ENCODE results near the gene RAPGEF4. TPM values are rescaled to one million over a fixed set of nuclear protein-coding genes. Genes with fewer than 3 reads are reported as not detected.

Gene RAPGEF4
- total RNA-seq, 1 experiment from 2014 or later, result 0.98 TPM

- H3K36me3 ChIP-seq (ENCODE audit: control insufficient read depth, insufficient read depth, low read length), result no peaks in the 10 kb centered on the region
- DNase-seq, result no peak
- Mint-ChIP-seq H3K36me3 (ENCODE audit: insufficient read depth, unreplicated experiment) (no peaks in the 10 kb centered on the region), H3K4me1 (ENCODE audit: low read depth, unreplicated experiment) (peaks cover 24% of the 10 kb centered on the region), H3K9me3 (ENCODE audit: unreplicated experiment) (no peaks in the 10 kb centered on the region), H3K27ac (ENCODE audit: unreplicated experiment) (no peak overlapping the region), H3K4me3 (ENCODE audit: unreplicated experiment) (no peak overlapping the region), H3K27me3 (ENCODE audit: insufficient read depth, unreplicated experiment) (no peaks in the 10 kb centered on the region)
- no peak overlapping the region for H3K4me3 ChIP-seq (ENCODE audit: low read depth, low read length)
- ChIA-PET CTCF (no interaction called here), POLR2A (no interaction called here)
- intact Hi-C loops (cut with micrococcal nuclease; ENCODE audit: unreplicated experiment), result no loop called here
- TF ChIP-seq, protein P1, sequence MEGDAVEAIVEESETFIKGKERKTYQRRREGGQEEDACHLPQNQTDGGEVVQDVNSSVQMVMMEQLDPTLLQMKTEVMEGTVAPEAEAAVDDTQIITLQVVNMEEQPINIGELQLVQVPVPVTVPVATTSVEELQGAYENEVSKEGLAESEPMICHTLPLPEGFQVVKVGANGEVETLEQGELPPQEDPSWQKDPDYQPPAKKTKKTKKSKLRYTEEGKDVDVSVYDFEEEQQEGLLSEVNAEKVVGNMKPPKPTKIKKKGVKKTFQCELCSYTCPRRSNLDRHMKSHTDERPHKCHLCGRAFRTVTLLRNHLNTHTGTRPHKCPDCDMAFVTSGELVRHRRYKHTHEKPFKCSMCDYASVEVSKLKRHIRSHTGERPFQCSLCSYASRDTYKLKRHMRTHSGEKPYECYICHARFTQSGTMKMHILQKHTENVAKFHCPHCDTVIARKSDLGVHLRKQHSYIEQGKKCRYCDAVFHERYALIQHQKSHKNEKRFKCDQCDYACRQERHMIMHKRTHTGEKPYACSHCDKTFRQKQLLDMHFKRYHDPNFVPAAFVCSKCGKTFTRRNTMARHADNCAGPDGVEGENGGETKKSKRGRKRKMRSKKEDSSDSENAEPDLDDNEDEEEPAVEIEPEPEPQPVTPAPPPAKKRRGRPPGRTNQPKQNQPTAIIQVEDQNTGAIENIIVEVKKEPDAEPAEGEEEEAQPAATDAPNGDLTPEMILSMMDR (IDR thresholded peaks at IDR 0.05; ENCODE audit: insufficient read depth in 1 of 2, low read depth in 1 of 2, low read length in 1 of 2, severe bottlenecking in 1 of 2, unreplicated experiment in 1 of 2), result no peak
- H3K27me3 ChIP-seq (replicated peaks; ENCODE audit: control insufficient read depth, insufficient read depth, low read length), result no peaks in the 10 kb centered on the region
- no TSS peak for BruUV-seq (replicated peaks)
- no peaks in the 10 kb centered on the region; the same call in 1 of the 2 replicates for H3K4me1 ChIP-seq
- H3K9me3 ChIP-seq, result no peaks in the 10 kb centered on the region
These were observed 305.1 kb downstream of the RAPGEF4 start for GRCh38 chr2:173040729-173041128.

GRCh38 chr2:173043476-173043875 is 307.8 kb downstream of the RAPGEF4 start:
- no peak overlapping the region for H3K4me3 Mint-ChIP-seq (ENCODE audit: unreplicated experiment)
- no peaks in the 10 kb centered on the region for H3K27me3 Mint-ChIP-seq (ENCODE audit: insufficient read depth, unreplicated experiment)
- Histone ChIP-seq H3K9me3 (no peaks in the 10 kb centered on the region), H3K4me1 (peaks cover 7% of the 10 kb centered on the region), H3K36me3 (ENCODE audit: control insufficient read depth, insufficient read depth, low read length) (no peaks in the 10 kb centered on the region), H3K27me3 (replicated peaks; ENCODE audit: control insufficient read depth, insufficient read depth, low read length) (no peaks in the 10 kb centered on the region), H3K4me3 (ENCODE audit: low read depth, low read length) (no peak overlapping the region)
- TF ChIP-seq, protein P1 (IDR thresholded peaks at IDR 0.05; ENCODE audit: insufficient read depth in 1 of 2, low read depth in 1 of 2, low read length in 1 of 2, severe bottlenecking in 1 of 2, unreplicated experiment in 1 of 2), result no peak
- H3K27ac Mint-ChIP-seq (ENCODE audit: unreplicated experiment), result no peak overlapping the region
- no peak for DNase-seq
- H3K9me3 Mint-ChIP-seq (ENCODE audit: unreplicated experiment), result no peaks in the 10 kb centered on the region
- no peaks in the 10 kb centered on the region for H3K36me3 Mint-ChIP-seq (ENCODE audit: insufficient read depth, unreplicated experiment)
- BruUV-seq (replicated peaks), result no TSS peak
- intact Hi-C loops (cut with micrococcal nuclease; ENCODE audit: unreplicated experiment), result no loop called here
- ChIA-PET POLR2A (no interaction called here), CTCF (no interaction called here)
- H3K4me1 Mint-ChIP-seq (ENCODE audit: low read depth, unreplicated experiment), result peaks cover 21% of the 10 kb centered on the region

- Histone ChIP-seq H3K36me3 (ENCODE audit: control insufficient read depth, insufficient read depth, low read length) (no peaks in the 10 kb centered on the region), H3K27me3 (replicated peaks; ENCODE audit: control insufficient read depth, insufficient read depth, low read length) (no peaks in the 10 kb centered on the region), H3K9me3 (no peaks in the 10 kb centered on the region), H3K4me1 (peaks cover 13% of the 10 kb centered on the region), H3K4me3 (ENCODE audit: low read depth, low read length) (no peak overlapping the region)
- POLR2A ChIA-PET, result interaction anchor here (0.6 kb wide), 1 partner anchor 30 kb away, joined by 7 read pairs; no protein-coding TSS in a partner anchor
- no peak for DNase-seq
- no peak overlapping the region for H3K4me3 Mint-ChIP-seq (ENCODE audit: unreplicated experiment)
- H3K27ac Mint-ChIP-seq (ENCODE audit: unreplicated experiment), result no peak overlapping the region
- H3K4me1 Mint-ChIP-seq (ENCODE audit: low read depth, unreplicated experiment), result peaks cover 24% of the 10 kb centered on the region
- TF ChIP-seq, protein P1 (IDR thresholded peaks at IDR 0.05; ENCODE audit: insufficient read depth in 1 of 2, low read depth in 1 of 2, low read length in 1 of 2, severe bottlenecking in 1 of 2, unreplicated experiment in 1 of 2), result no peak
- intact Hi-C loops (cut with micrococcal nuclease; ENCODE audit: unreplicated experiment), result no loop called here
- no peaks in the 10 kb centered on the region for H3K36me3 Mint-ChIP-seq (ENCODE audit: insufficient read depth, unreplicated experiment)
- no peaks in the 10 kb centered on the region for H3K9me3 Mint-ChIP-seq (ENCODE audit: unreplicated experiment)
- CTCF ChIA-PET, result interaction anchor here (1.0 kb wide), 1 partner anchor 16 kb away, joined by 5 read pairs; no protein-coding TSS in a partner anchor
- no peaks in the 10 kb centered on the region for H3K27me3 Mint-ChIP-seq (ENCODE audit: insufficient read depth, unreplicated experiment)
- no TSS peak for BruUV-seq (replicated peaks)
These were observed 308.4 kb downstream of the RAPGEF4 start for GRCh38 chr2:173043897-173044519.
